ENCODE results near the gene ACER2. TPM values are rescaled to one million over a fixed set of nuclear protein-coding genes. Genes with fewer than 3 reads are reported as not detected.

Gene ACER2
- total and polyA plus RNA-seq, 2 experiments from 2014 or later = 0.87 to 14.6 TPM

DNA sequence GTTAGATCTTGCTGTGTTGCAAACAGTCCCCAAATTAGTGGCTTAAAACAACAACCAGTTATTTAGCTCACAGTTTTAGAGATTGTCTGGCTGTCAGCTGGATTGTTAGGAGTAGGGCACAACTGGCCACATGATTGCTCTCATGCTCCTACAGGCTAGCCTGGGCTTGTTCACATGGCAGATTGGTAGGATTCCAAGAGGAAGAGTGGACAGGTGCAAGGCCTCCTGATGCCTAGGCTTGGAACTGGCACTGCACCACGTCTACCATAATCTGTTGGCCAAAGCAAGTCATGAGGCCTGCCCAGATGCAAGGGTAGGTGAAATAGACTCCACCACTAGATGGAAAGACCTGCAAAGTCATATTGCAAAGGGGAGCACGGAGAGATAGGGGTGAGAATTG lies 76.4 kb downstream of the ACER2 start (continued):
- TF ChIP-seq, protein P1, sequence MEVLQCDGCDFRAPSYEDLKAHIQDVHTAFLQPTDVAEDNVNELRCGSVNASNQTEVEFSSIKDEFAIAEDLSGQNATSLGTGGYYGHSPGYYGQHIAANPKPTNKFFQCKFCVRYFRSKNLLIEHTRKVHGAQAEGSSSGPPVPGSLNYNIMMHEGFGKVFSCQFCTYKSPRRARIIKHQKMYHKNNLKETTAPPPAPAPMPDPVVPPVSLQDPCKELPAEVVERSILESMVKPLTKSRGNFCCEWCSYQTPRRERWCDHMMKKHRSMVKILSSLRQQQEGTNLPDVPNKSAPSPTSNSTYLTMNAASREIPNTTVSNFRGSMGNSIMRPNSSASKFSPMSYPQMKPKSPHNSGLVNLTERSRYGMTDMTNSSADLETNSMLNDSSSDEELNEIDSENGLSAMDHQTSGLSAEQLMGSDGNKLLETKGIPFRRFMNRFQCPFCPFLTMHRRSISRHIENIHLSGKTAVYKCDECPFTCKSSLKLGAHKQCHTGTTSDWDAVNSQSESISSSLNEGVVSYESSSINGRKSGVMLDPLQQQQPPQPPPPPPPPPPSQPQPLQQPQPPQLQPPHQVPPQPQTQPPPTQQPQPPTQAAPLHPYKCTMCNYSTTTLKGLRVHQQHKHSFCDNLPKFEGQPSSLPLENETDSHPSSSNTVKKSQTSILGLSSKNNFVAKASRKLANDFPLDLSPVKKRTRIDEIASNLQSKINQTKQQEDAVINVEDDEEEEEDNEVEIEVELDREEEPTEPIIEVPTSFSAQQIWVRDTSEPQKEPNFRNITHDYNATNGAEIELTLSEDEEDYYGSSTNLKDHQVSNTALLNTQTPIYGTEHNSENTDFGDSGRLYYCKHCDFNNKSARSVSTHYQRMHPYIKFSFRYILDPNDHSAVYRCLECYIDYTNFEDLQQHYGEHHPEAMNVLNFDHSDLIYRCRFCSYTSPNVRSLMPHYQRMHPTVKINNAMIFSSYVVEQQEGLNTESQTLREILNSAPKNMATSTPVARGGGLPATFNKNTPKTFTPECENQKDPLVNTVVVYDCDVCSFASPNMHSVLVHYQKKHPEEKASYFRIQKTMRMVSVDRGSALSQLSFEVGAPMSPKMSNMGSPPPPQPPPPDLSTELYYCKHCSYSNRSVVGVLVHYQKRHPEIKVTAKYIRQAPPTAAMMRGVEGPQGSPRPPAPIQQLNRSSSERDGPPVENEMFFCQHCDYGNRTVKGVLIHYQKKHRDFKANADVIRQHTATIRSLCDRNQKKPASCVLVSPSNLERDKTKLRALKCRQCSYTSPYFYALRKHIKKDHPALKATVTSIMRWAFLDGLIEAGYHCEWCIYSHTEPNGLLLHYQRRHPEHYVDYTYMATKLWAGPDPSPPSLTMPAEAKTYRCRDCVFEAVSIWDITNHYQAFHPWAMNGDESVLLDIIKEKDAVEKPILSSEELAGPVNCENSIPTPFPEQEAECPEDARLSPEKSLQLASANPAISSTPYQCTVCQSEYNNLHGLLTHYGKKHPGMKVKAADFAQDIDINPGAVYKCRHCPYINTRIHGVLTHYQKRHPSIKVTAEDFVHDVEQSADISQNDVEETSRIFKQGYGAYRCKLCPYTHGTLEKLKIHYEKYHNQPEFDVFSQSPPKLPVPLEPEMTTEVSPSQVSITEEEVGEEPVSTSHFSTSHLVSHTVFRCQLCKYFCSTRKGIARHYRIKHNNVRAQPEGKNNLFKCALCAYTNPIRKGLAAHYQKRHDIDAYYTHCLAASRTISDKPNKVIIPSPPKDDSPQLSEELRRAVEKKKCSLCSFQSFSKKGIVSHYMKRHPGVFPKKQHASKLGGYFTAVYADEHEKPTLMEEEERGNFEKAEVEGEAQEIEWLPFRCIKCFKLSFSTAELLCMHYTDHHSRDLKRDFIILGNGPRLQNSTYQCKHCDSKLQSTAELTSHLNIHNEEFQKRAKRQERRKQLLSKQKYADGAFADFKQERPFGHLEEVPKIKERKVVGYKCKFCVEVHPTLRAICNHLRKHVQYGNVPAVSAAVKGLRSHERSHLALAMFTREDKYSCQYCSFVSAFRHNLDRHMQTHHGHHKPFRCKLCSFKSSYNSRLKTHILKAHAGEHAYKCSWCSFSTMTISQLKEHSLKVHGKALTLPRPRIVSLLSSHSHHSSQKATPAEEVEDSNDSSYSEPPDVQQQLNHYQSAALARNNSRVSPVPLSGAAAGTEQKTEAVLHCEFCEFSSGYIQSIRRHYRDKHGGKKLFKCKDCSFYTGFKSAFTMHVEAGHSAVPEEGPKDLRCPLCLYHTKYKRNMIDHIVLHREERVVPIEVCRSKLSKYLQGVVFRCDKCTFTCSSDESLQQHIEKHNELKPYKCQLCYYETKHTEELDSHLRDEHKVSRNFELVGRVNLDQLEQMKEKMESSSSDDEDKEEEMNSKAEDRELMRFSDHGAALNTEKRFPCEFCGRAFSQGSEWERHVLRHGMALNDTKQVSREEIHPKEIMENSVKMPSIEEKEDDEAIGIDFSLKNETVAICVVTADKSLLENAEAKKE (CRISPR knock-in tag; IDR thresholded peaks at IDR 0.05) = no peak
- TF ChIP-seq, protein P2, sequence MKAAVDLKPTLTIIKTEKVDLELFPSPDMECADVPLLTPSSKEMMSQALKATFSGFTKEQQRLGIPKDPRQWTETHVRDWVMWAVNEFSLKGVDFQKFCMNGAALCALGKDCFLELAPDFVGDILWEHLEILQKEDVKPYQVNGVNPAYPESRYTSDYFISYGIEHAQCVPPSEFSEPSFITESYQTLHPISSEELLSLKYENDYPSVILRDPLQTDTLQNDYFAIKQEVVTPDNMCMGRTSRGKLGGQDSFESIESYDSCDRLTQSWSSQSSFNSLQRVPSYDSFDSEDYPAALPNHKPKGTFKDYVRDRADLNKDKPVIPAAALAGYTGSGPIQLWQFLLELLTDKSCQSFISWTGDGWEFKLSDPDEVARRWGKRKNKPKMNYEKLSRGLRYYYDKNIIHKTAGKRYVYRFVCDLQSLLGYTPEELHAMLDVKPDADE (IDR thresholded peaks at IDR 0.05) = no peak
- TF ChIP-seq JUNB (IDR thresholded peaks at IDR 0.05; ENCODE audit: unreplicated experiment) (no peak), CREB1 (CRISPR knock-in tag; IDR thresholded peaks at IDR 0.05; ENCODE audit: low read depth) (no peak), ZNF114 (CRISPR knock-in tag; IDR thresholded peaks at IDR 0.05) (no peak), POLR2AphosphoS5 (IDR thresholded peaks at IDR 0.05; ENCODE audit: low read depth) (no peak), EZH2 (IDR thresholded peaks at IDR 0.05; ENCODE audit: low read depth, unreplicated experiment) (no peak)
- TF ChIP-seq, protein P3, sequence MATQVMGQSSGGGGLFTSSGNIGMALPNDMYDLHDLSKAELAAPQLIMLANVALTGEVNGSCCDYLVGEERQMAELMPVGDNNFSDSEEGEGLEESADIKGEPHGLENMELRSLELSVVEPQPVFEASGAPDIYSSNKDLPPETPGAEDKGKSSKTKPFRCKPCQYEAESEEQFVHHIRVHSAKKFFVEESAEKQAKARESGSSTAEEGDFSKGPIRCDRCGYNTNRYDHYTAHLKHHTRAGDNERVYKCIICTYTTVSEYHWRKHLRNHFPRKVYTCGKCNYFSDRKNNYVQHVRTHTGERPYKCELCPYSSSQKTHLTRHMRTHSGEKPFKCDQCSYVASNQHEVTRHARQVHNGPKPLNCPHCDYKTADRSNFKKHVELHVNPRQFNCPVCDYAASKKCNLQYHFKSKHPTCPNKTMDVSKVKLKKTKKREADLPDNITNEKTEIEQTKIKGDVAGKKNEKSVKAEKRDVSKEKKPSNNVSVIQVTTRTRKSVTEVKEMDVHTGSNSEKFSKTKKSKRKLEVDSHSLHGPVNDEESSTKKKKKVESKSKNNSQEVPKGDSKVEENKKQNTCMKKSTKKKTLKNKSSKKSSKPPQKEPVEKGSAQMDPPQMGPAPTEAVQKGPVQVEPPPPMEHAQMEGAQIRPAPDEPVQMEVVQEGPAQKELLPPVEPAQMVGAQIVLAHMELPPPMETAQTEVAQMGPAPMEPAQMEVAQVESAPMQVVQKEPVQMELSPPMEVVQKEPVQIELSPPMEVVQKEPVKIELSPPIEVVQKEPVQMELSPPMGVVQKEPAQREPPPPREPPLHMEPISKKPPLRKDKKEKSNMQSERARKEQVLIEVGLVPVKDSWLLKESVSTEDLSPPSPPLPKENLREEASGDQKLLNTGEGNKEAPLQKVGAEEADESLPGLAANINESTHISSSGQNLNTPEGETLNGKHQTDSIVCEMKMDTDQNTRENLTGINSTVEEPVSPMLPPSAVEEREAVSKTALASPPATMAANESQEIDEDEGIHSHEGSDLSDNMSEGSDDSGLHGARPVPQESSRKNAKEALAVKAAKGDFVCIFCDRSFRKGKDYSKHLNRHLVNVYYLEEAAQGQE (IDR thresholded peaks at IDR 0.05; ENCODE audit: unreplicated experiment) = no peak

Data from GM23338 (cell line).